Stimulated activated CD8-positive, alpha-beta memory T cell treated with anti-CD3 and anti-CD28 coated beads, Interleukin-7, amount 100 ng/mL, for 24 hours (primary cell): ENCODE data around the gene TSPOAP1.

ENCODE experiments used
- DNase-seq: peaks from one replicate; pipeline ENCODE4 v3.0.0-alpha.2; 2020; ENCODE audit warnings: low read depth

The TSPOAP1 gene

GRCh38 chr17:58318065-58318481 is 10.5 kb downstream of the TSPOAP1 start:
- DNase-seq: no peak

DNA sequence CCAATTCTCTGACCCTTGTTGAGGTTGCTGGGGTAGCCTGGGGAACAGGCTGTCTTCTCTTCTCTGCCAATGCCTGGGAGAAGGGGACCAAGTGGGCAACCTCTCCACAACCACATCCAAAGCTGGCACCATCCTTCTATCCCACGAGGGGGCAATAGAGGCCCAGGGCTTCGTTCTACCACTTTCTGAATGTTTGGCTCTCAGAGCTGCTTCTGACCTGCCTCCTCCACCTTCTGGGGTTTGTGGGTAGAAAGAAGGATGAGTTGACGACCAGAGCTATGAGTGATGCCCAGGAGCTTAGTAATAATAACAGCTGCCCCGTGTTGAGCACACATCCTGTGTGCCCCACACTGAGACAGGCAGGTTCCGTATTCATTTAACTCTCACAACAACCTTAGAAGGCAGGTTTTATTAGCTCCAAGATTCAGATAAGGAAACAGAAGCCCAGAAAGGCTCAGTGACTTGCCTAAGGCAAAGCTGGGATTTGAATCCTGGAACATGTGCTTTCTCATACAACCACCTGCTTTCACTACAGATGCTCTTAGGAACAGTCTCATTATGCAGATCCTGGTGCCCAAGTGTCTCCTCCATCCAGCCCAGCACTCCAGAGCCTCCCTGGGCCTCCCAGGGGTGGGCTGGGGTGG is 11.1 kb downstream of the TSPOAP1 start:
- DNase-seq: peak; percentile 37

DNA sequence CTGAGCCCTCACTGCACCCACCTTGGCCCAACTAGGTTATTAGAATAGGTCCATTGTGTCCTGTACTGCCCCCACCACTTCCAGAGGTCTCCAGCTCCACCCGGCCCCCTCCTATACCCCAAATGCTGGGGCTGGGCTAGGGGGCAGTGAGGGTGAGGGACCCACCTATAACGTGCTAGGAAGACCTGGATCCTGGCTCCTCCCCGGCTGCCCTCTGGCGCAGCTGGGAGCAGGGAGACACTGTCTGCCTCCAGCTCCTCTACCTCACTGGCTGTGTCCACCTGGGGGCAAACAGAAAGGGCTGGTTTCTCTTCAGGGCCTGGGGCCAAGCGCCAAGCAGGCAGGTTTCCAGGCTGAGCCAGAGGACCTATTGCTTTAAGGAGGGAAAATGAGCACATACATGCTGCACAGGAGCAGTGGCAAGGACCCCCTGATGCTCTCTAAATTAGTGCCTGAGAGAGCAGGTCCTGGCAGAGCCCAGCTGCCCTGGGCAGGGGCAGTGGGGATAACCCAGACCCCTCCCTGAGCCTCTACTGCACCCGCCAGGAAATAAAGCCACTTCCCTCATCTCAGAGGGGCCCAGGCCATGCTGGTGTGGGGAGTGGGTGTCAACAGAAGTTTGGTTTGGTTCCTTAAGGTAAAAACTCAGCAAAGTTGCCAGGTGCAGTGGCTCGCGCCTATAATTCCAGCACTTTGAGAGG is 12.2 kb downstream of the TSPOAP1 start:
- DNase-seq: no peak

GRCh38 chr17:58315750-58316149 is 12.8 kb downstream of the TSPOAP1 start:
- no peak for DNase-seq

GRCh38 chr17:58315281-58315711 is 13.3 kb downstream of the TSPOAP1 start:
- no peak for DNase-seq

DNA sequence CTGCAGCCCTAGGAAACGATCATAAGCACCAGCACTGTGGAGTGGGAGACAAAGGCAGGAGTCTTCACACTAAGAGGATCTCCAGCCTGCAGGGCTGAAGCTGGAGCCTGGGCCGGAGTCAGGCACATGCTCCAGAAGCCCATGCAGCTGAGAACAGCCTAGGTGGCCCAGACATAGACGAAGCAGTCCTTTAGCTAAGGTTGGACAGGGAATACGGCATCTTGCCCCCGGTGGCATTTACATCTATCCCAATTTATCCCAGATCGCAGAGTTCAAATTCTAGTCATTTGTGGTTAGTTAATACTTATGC is 13.9 kb downstream of the TSPOAP1 start:
- no peak for DNase-seq

GRCh38 chr17:58313815-58314705 is 14.5 kb downstream of the TSPOAP1 start:
- no peak for DNase-seq

GRCh38 chr17:58312829-58313228 is 15.8 kb downstream of the TSPOAP1 start:
- DNase-seq: no peak

DNA sequence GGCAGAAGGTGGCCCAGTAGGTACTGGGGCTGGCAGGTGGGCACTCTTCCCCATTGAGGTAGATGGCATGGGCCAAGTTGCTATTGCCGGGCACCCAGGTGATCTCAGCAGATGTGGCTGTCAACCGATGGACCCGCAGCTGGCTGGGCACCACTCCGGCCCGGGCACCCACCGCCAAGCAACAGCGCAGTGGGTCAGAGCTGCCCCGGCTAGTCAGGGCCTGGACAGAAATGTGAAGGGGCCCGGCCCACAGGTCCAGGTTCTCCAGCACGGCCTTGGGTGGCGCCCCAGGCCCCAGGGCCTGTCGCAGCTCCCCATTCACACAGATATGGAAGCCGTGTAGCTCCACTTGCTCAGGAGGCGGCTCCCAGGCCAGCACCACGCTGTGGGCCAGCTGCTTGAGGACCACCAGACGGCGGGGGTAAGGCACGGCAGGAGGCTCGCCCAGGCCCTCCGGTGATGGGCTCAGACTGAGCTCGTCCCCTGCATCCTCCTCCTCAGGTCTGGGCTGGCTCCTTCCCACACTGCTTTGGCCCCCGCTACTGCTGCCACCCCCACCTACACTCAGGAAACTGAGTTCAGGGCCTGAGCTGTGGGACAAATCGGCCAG is 16.5 kb downstream of the TSPOAP1 start:
- no peak for DNase-seq

DNA sequence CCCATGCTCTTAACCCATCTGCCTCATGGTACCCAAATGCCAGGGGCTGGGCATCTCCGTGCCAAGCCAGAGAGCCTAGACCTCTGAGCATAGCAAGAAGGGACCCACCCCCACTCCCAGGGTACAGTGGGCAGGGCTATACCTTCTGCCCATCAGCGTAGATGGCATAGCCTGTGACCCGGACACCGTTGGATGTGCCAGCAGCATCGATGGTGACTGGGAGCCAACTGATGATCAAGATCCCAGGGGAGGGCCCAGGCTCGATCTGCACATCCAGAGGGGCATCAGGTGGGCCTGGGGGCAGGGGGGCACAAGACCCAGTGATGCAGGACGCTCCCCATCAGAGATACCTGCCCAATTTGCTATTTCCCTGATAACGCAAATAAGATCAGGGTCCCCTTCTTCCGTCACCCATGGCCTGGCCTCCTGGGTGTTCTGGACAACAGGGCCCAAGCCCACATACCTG is 17.1 kb downstream of the TSPOAP1 start:
- no peak for DNase-seq

- no peak for DNase-seq
These were observed 17.8 kb downstream of the TSPOAP1 start for GRCh38 chr17:58310511-58311428.

DNA sequence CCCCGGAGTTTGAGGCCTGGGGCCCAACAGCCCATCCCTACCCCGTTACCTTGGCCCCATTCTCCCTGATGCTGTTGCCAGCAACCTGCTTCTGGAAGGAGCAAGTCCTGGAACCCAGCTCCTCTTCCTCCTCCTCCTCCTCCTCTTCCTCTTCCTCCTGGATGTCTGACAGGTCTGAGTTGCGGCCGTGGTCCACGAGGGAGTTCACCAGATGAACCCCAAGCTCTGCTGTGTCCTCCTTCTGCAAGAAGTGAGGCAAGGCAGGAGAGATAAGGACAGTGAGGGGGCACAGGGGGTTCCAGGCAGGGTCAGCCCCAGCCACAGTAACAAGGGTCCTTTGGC is 18.7 kb downstream of the TSPOAP1 start:
- no peak for DNase-seq

DNA sequence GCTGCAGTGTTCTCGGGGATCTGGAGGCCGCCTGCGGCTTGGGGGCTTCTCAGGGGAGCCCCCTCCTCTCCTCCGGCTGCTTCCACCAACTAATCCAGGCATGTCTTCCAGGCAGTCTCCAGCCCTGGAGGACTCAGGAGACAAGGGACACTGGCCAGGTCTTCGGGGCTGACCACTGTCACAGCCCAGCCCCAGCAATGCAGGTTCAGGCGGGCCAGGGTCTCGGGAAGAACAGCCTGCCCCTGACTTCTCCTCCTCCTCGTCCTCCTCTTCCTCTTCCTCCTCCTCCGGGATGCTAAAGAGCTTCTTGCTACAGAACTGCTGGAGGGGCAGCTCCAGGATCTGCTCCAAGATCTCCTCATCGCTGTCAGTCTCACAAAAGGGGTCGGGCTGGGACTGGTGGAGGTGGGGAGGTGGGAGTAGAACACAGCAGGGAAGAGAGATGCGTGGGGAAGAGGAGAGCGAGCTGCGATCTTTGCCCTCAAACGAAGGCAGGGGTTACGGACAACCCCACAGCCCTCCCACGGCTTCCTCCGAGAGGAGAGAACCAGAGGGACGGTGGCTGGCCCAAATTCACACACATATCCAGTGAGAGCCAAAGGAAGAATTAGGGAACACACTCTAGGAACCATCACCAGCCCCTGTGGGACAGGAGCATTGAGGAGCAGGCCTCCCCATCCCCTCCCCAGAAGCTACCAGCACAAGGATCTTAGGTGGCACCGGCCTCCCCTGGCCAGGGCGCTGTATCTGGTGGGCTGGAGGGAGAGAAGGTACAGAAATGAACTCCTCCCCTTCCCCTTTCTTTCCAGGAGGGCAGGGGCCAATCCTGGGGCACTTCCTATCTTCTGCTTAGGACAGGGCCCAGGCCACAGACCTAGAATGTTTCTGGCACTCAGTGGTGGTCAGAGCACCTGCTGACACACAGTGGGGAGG is 19.3 kb downstream of the TSPOAP1 start:
- no peak for DNase-seq

GRCh38 chr17:58308173-58308984 is 20.2 kb downstream of the TSPOAP1 start:
- no peak for DNase-seq

- no peak for DNase-seq
These were observed 21.0 kb downstream of the TSPOAP1 start for GRCh38 chr17:58307468-58308172.

DNA sequence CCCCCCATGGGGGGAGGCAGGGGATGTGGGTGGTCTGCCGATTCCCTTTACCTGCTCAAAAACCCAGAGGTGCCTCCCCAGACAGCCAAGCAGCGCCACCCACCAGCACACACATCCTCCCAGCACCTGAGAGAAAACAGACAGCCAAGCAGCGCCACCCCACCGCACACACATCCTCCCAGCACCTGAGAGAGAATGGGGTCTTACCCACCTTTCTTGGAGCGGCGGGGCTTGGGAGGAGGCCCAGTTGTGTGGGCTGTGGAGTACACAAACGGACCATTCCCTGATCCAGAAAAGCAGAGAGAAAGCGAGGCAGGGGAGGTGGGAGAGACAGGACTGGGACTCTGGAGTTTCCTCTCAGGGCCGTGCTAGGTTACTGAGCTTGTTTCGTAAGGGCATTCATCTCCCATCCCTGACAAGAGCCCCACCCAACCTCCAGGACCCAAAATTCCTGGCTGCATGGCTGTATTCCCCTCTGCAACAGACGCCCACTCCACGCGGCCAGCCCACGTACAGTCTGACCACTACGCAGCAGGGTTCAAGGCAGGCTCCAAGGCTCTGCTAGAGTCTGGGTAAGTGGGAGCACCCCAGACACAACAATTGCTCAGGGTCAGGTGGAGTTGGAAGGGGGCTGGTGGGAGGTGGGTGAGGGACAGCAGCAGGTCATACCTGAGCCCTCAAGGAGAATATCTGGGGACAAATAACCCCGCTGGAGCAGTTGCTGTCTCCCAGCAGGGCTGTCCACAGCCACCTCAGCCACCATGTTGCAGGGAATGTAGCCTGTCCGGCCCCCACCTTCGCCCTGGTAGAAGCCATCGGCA is 22.3 kb downstream of the TSPOAP1 start:
- DNase-seq: no peak

DNA sequence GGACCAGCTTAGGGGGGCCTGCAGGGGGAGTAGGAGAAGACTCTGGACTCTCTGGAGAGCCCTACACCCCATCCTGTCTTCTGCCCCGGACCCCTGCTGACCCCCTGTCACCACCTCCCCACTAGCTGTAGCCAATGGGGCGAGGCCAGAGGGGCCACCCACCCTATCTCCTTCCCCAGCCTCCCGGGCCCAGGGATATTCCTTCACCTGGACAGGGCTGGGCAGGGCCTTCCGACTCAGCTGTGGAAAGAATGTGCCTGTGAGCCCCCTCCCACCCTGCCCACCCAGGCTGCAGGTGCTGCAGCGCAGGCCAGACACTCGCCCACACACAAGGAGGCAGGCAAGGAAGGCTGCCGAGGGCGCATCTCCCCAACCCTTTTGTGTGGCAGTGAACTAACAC is 23.0 kb downstream of the TSPOAP1 start:
- DNase-seq: no peak
